Measurements from ENCODE around the gene NGF.

NGF gene

GRCh38 chr1:115320377-115320776, 17.7 kb downstream of the NGF start:
- no peak for DNase-seq (ENCODE audit: low read depth)
- in situ Hi-C loops (cut with HindIII; ENCODE audit: low sequenced_read_pairs): no loop called here
- no peak for TF ChIP-seq CTCF (IDR thresholded peaks at IDR 0.05; ENCODE audit: low read depth, low read length, missing control alignments)
- no peak overlapping the region for H3K4me3 ChIP-seq (ENCODE audit: low read depth, low read length)

GRCh38 chr1:115319706-115320105, 18.3 kb downstream of the NGF start:
- H3K4me3 ChIP-seq (ENCODE audit: low read depth, low read length): no peak overlapping the region
- TF ChIP-seq CTCF (IDR thresholded peaks at IDR 0.05; ENCODE audit: low read depth, low read length, missing control alignments): no peak
- DNase-seq (ENCODE audit: low read depth): no peak
- in situ Hi-C loops (cut with HindIII; ENCODE audit: low sequenced_read_pairs): no loop called here

GRCh38 chr1:115317101-115318012, 20.7 kb downstream of the NGF start:
- H3K4me3 ChIP-seq (ENCODE audit: low read depth, low read length): no peak overlapping the region
- DNase-seq (ENCODE audit: low read depth): no peak
- no peak for TF ChIP-seq CTCF (IDR thresholded peaks at IDR 0.05; ENCODE audit: low read depth, low read length, missing control alignments)
- in situ Hi-C loops (cut with HindIII; ENCODE audit: low sequenced_read_pairs): no loop called here

- in situ Hi-C loops (cut with HindIII; ENCODE audit: low sequenced_read_pairs): no loop called here
- DNase-seq (ENCODE audit: low read depth): peak; percentile 88
- no peak for TF ChIP-seq CTCF (IDR thresholded peaks at IDR 0.05; ENCODE audit: low read depth, low read length, missing control alignments)
- no peak overlapping the region for H3K4me3 ChIP-seq (ENCODE audit: low read depth, low read length)
Measured at GRCh38 chr1:115314765-115315164, 23.3 kb downstream of the NGF start.

GRCh38 chr1:115314092-115314491, 24.0 kb downstream of the NGF start:
- H3K4me3 ChIP-seq (ENCODE audit: low read depth, low read length): no peak overlapping the region
- no peak for DNase-seq (ENCODE audit: low read depth)
- TF ChIP-seq CTCF (IDR thresholded peaks at IDR 0.05; ENCODE audit: low read depth, low read length, missing control alignments): no peak
- in situ Hi-C loops (cut with HindIII; ENCODE audit: low sequenced_read_pairs): no loop called here

- in situ Hi-C loops (cut with HindIII; ENCODE audit: low sequenced_read_pairs): no loop called here
- no peak for DNase-seq (ENCODE audit: low read depth)
- H3K4me3 ChIP-seq (ENCODE audit: low read depth, low read length): no peak overlapping the region
- no peak for TF ChIP-seq CTCF (IDR thresholded peaks at IDR 0.05; ENCODE audit: low read depth, low read length, missing control alignments)
Measured at GRCh38 chr1:115313182-115313581, 24.9 kb downstream of the NGF start.

Data from astrocyte of the cerebellum (primary cell).